GM12891 (cell line): Measurements from ENCODE around the gene ZBTB20.

ENCODE experiments used
- DNase-seq: peaks from one replicate; pipeline ENCODE4 v3.0.0; 2011; ENCODE audit warnings: low spot score; ENCODE audit not compliant: insufficient read length
- FAIRE-seq: peaks from 2 replicates; lab custom pipeline; 2011; peaks lifted over from hg19 to GRCh38; lab: Jason Lieb, UNC
- PAX5 ChIP-seq: IDR thresholded peaks from 2 replicates; pipeline ENCODE4 v1.6.1; 2011; ENCODE audit warnings: low read length, moderate library complexity, mild to moderate bottlenecking; ENCODE audit not compliant: insufficient read depth, severe bottlenecking
- POLR2A ChIP-seq: IDR thresholded peaks from 2 replicates; pipeline ENCODE4 v1.6.1; 2011; ENCODE audit warnings: low read depth, low read length, control low read depth
- POLR2AphosphoS5 ChIP-seq: IDR thresholded peaks from 2 replicates; pipeline ENCODE4 v1.6.1; 2011; ENCODE audit warnings: low read depth, low read length, control low read depth
- POU2F2 ChIP-seq: IDR thresholded peaks from 2 replicates; pipeline ENCODE4 v1.6.1; 2011; ENCODE audit warnings: low read depth, mild to moderate bottlenecking, control low read depth, low read length, moderate library complexity
- SPI1 ChIP-seq: IDR thresholded peaks from 2 replicates; pipeline ENCODE4 v1.6.1; 2011; ENCODE audit warnings: low read depth, low read length, control low read depth
- TAF1 ChIP-seq: IDR thresholded peaks from 2 replicates; pipeline ENCODE4 v1.6.1; 2011; ENCODE audit warnings: low read depth, low read length, control low read depth

Gene ZBTB20

DNA sequence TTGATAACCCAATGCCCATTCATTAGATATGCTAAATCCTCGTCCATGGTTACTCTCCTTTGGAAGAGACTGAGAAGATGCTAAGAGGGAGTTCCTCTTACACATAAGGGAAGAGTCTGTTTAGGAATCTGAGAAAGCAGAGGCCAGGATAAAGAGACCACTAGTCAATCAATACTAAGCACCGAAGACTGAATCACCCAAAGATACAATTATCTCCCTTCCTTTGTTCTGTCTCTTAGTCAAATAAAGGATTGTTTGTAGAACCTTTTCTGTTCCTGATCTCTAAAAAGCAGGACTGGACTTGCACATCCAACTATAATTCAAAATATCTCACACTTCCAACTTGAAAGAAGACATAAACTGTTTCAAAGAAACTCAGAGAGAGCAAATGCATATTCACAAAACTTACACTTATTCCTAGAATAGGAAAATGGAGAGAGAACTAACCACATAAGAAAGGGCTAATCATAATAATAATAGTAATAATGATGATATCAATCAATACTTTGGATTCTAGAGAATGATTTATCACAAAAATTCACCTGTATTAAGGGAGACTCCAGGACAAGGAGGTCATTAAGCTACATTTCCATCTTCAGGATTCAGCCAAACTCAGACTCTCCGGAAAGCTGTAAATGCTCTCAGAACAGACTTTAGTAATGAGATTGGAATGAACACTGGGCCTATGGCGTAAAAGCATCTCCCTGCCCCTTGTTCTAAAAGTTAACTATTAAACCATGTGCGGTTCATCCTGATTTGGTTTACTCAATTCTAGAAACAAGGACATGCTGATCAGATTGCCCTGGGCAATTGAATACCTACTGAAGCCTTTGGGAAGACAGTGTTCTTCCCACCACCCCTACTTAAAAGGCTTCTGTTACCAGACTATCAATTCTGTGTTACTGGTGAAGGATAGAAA, 401.5 kb downstream of the ZBTB20 start:
- no peak for FAIRE-seq
- TF ChIP-seq POLR2AphosphoS5 (no peak), SPI1 (no peak), TAF1 (no peak), POLR2A (no peak), POU2F2 (no peak), PAX5 (no peak)
- no peak for DNase-seq

DNA sequence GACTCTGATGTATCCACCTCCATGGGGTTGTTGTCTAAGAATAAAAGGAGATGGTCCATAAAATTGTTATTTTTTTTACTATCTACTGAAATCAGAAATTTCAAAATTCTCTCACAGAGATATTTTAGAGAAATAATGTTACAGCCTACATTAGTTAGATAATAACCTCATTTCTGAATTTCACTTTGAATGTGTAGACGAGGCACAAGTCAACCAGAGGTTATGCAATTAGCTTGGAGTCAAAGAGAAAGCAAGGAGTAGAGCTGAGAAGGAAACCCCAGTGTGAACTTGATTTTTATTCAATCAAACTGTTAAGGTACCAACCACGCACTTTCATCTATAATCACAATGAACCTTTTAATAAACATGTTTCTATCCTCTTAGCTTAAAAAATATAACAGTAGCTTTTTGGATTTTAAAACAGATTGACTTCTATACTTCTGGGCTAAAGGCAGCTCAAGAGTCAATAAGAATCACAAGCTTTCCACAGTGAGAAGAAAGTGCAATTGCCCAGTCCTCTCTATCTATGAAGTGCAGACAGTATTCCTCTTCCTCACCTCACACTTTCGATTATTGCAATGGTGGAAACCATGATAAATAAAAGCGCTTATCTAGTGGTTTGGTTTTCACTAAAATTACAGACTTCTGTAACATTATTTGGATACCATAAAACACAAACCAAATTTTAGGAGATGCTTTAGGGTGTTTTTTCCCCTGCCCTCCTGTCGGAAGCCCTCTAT, 403.2 kb downstream of the ZBTB20 start:
- DNase-seq (no peak), FAIRE-seq (no peak)
- TF ChIP-seq POU2F2 (no peak), SPI1 (no peak), PAX5 (no peak), POLR2A (no peak), POLR2AphosphoS5 (no peak), TAF1 (no peak)

DNA sequence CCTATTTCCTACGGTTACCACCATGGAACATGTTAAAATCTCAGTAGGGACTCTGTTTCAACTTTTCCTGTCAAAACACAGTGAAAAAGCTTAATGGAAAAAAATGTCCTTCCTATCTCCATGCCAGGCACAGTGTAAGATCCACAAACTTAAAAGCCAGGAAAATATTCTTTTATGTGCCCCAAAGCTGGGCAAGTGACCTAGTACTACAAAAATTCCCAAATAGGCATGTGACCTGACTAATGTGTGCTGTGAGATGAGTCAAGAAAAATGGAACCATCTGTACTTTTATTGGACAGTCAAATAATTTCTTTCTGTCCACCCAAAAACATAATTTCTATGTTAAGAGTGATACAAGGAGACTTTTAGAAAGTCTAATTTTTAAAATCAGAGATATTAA, 406.0 kb downstream of the ZBTB20 start:
- DNase-seq (no peak), FAIRE-seq (no peak)
- TF ChIP-seq SPI1 (no peak), POLR2A (no peak), PAX5 (no peak), POU2F2 (no peak), TAF1 (no peak), POLR2AphosphoS5 (no peak)

DNA sequence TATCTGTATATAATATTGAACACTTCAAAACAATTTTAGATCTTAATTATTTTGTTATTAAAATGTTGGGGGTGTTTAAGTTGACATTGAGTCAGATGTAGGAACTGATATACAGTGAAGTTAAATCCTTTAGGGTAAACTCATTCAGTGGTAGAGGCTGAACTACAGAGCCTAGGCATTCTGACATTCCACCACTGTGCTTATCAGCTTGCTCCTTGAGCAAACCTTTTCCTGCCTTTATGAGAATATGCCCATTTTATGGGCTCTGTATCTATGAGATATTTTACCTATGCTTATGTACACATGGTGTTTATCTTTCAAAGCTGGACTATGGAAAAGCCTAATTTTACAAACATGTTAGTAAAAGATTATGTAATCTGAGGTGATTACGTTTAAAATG, 407.5 kb downstream of the ZBTB20 start:
- TF ChIP-seq PAX5 (no peak), POLR2A (no peak), POLR2AphosphoS5 (no peak), POU2F2 (no peak), TAF1 (no peak)
- no peak for FAIRE-seq
- no peak for DNase-seq

DNA sequence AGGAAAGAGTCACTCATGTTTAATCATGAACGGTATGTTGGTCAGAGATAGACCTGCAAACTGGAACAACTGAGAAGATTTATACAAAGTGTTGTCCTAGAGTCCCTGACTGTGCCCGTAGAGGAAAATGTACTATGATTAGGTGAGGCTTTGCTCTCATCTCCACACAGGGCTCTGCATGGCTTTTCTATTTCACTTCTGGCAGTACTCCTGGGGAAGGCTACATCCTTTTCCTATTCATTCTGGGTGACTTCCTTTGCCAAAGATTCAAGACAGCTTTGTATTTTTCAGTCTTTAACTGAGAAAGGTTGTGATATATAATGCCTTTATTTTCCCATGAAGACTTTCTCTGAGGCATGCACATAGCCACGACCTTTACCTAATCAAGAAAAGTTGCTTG, 414.7 kb downstream of the ZBTB20 start:
- TF ChIP-seq TAF1 (no peak), POU2F2 (no peak)
- FAIRE-seq = no peak
- no peak for DNase-seq

DNA sequence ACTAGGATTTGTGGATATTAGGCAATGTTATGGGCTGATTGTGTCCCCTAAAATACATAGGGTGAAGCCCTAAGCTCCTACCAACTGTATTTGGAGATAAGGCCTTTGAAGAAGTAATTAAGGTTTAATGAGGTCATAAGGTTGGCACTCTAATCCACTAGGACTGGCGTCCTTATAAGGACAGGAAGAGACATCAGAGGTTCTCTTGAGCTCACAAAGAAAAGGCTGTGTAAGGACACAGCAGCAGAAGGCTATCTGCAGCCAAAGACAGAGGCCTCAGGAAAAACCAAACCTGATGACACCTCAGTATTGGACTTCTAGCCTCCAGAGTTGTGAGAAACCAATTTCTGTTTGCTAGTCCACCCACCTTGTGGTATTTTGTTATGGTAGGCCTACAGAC, 416.7 kb downstream of the ZBTB20 start:
- DNase-seq = no peak
- TF ChIP-seq POLR2A = no peak
- no peak for TF ChIP-seq TAF1
- TF ChIP-seq POLR2AphosphoS5 = no peak
- TF ChIP-seq PAX5 = no peak
- TF ChIP-seq SPI1 = no peak
- no peak for TF ChIP-seq POU2F2
- FAIRE-seq = no peak

DNA sequence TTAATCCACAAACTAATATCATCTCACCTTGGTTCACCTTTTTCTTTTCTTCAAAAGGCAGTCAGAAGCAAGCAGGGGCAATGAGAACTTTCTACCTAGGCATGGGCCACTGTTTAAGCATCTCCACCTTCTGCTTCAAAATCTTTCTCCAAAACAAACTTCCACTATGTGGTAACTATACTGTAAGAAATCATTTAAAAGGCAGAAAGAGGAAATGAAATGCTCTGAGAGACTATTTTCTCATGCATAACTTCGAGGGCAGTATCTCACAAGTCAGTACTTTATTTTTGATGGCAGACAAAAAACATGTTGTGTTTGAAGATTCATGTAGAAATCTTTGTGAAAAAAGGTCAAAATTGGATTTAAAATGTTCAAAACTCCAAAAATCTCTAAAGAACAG, 419.7 kb downstream of the ZBTB20 start:
- TF ChIP-seq TAF1 (no peak), PAX5 (no peak), SPI1 (peak; percentile 84)
- FAIRE-seq (peak; percentile 47), DNase-seq (no peak)

DNA sequence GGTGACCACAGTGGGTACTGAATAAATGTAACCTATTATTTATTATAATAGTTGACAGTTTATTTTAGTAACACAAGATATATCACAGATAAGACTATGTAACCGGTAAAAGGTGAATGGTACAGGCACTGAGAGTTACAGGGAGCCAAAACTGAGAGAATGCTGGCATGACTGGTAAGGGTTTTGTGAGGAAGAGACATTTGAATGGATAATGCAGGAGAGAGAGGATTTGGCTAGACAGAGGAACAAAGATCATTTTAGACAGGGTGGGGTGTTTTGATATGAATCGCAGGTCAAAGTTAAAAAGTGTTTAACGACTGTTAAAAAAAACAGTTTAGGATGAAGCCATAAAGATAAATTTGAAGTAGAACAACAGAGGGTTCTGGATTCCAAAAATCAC, 421.1 kb downstream of the ZBTB20 start:
- DNase-seq (no peak), FAIRE-seq (no peak)
- no peak for TF ChIP-seq POLR2AphosphoS5

DNA sequence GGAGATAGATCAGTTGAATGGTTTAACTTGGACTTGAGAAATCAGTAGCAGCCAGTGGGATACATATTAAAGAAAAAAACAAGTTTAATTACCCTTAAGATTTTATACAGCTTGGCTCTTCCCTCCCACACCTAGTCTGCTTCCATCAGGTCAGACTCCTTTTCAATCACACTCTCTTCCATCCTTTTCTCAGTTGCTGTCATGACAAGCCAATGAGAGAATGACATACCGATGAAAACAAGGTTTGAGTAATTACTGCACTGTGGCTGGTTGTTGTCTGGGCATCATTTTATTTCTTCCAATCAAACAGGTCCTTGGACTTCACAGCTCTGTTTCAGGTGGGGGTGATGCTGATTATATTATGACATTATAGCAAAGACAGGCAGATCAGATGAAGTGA, 424.6 kb downstream of the ZBTB20 start:
- no peak for FAIRE-seq
- no peak for DNase-seq
- TF ChIP-seq PAX5 = no peak
- no peak for TF ChIP-seq POLR2A
- TF ChIP-seq POLR2AphosphoS5 = no peak
- TF ChIP-seq POU2F2 = no peak
- no peak for TF ChIP-seq SPI1
- no peak for TF ChIP-seq TAF1

DNA sequence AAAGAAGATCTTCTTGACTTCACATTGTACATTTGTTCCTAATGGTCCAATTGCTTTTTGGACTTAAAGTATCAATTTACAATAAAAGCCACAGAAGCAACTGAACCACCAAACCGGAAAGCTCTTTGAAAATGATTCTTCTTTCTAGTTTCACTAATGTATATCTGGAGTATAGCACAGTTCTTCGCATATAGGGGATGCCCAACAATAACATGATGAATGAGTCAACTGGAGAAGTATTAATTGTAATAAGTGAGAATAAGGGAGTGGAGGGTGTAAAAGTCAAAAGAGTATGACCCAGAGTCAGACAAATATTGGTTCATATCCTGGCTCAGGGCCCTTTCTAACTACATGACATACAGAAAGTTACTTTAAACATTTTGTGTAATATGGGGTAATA, 425.2 kb downstream of the ZBTB20 start:
- FAIRE-seq = no peak
- DNase-seq = no peak

DNA sequence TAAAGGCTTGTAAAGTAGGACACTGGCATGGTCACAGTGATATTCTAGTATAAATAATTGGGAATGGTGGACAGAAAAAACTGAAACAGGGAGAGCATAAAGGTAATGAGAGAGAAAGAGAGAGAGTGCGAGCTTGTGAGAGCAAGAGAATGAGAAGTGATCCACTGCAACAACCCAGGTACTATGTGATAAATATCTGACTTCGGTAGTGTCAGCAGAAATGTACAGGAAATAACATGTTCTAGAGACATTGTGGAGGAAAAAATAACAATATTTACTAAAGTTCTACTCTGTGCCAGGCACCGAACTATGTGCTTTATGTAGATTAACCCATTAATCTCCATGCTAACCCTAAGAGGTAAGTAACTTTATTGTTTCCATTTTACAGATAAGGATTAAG, 425.9 kb downstream of the ZBTB20 start:
- FAIRE-seq (no peak), DNase-seq (no peak)
- no peak for TF ChIP-seq POLR2AphosphoS5
- no peak for TF ChIP-seq SPI1
- TF ChIP-seq TAF1 = no peak
- TF ChIP-seq POU2F2 = no peak
- no peak for TF ChIP-seq PAX5
- TF ChIP-seq POLR2A = no peak

More for the DNA sequence above, 425.2 kb downstream of the ZBTB20 start:
- TF ChIP-seq SPI1 = no peak
- TF ChIP-seq POU2F2 = no peak
- TF ChIP-seq PAX5 = no peak
- no peak for TF ChIP-seq POLR2A
- no peak for TF ChIP-seq TAF1
